Panc1 (cell line): ENCODE measurements around the gene MTOR.

Experiments
- CTCF ChIP-seq: fragments of 450-650 bp; IDR thresholded peaks from 2 replicates; pipeline ENCODE4 v1.5.1; 2017; ENCODE audit warnings: mild to moderate bottlenecking
- REST ChIP-seq, 2 experiments: IDR thresholded peaks; 2 replicates each; pipeline ENCODE4 v1.6.1; 2011 to 2012; ENCODE audit warnings: low read depth in 2 of 2, control low read depth in 1 of 2, low read length in 1 of 2, mild to moderate bottlenecking in 1 of 2, moderate library complexity in 1 of 2; ENCODE audit not compliant: insufficient read depth in 1 of 2
- SIN3A ChIP-seq: IDR thresholded peaks from 2 replicates; pipeline ENCODE4 v1.6.1; 2012; ENCODE audit warnings: low read depth, mild to moderate bottlenecking, low read length, moderate library complexity, borderline replicate concordance; ENCODE audit not compliant: insufficient read depth

DNA sequence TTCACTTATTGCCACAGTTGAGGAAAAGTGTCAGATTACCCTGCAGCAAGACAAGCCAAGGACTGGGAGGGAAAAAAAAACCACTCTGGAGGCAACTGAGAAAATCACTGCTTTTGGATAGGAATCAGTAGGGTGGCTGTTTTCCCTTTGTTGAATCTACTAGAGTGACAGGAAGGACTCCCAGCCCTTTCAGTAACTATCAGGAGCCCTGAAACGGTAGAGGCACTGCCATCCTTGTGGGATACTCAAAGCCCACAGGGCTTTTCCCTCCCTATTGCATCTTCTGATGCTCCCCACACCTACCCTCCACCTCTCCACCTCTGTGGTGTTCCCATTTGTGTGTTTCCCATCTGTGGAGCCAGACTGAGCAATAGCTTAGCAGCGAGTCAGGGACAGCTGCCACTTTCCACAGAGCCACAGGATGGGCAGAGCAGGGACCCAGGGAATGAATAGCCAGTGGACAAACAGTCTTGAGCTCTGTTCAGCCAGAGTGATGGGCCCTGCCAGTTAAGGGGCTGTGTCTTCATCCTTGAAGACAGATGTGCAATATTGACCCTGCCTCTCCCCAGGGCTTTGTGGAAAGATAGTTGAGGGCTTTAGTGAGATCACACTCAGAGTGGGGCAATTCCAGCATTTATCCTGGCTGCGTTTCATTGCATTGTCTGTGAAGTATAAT is 24.5 kb upstream of the MTOR start:
- TF ChIP-seq CTCF = no peak
- TF ChIP-seq SIN3A = no peak
- TF ChIP-seq REST (IDR thresholded peaks at IDR 0.05; ENCODE audit: insufficient read depth in 1 of 2, low read depth in 2 of 2, low read length in 1 of 2) = no peak
